GM18507 (cell line): ENCODE results near the gene MMP20.

Experiments used
- DNase-seq: peaks from one replicate; pipeline ENCODE4 v3.0.0; 2011; ENCODE audit warnings: low read depth; ENCODE audit not compliant: insufficient read length; ENCODE audit errors: extremely low spot score
- FAIRE-seq: peaks from 2 replicates; lab custom pipeline; 2011; peaks lifted over from hg19 to GRCh38; lab: Jason Lieb, UNC

Gene MMP20

GRCh38 chr11:102528618-102529017 lies 96.5 kb downstream of the MMP20 start:
- DNase-seq, result no peak
- no peak for FAIRE-seq

DNA sequence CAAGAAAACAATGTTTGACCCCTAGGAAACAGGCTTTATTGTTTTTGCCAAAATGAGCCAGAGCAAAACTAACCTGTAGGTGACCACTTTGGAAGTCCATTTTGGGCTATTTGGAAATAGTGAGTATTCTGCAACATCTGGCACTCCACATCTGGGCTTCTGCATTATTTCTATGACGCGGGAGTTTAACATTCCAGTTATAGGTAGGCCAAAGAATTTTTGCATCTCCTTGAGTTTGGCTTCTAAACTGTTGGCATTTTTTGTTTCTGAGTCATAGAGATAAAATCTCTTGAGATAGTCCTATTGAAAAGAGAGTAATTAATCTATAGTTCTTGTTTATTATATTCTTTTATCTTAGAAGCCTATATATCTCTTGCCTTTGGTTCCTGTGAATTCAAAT lies 97.4 kb downstream of the MMP20 start:
- DNase-seq (no peak), FAIRE-seq (no peak)

- no peak for FAIRE-seq
Measured at GRCh38 chr11:102527041-102527440, 98.1 kb downstream of the MMP20 start.

More at GRCh38 chr11:102527041-102527440, 98.1 kb downstream of the MMP20 start:
- DNase-seq, result no peak
